ENCODE results near the gene PPP1R1C. TPM values are rescaled to one million over a fixed set of nuclear protein-coding genes. Genes with fewer than 3 reads are reported as not detected.

The PPP1R1C gene
- total RNA-seq, 3 donors from 2014 or later (not counting 1 experiment from before 2014, with no cell fraction given): not detected

- no peak overlapping the region for H3K4me3 ChIP-seq (ENCODE audit: low read length)
- H3K36me3 ChIP-seq (ENCODE audit: control insufficient read depth, insufficient read depth, low read length): no peaks in the 10 kb centered on the region
- ATAC-seq: no peak
- no peak overlapping the region for H3K27ac Mint-ChIP-seq
- H3K4me1 Mint-ChIP-seq: no peaks in the 10 kb centered on the region
- WGBS (ENCODE audit: insufficient coverage): 85% methylated on average over 2 of the region's 2 CpGs
- H3K27ac ChIP-seq (ENCODE audit: low read length): no peak overlapping the region
- H3K27me3 Mint-ChIP-seq (ENCODE audit: low read depth in 2 of 2): peaks cover 0 to 2% of the 10 kb centered on the region in 2 donors
- no peaks in the 10 kb centered on the region for H3K9me3 Mint-ChIP-seq
- H3K4me1 ChIP-seq (ENCODE audit: control insufficient read depth, insufficient read depth, low read length): no peaks in the 10 kb centered on the region
- no peak for TF ChIP-seq CTCF (IDR thresholded peaks at IDR 0.05)
- DNase-seq: no peak
- H3K36me3 Mint-ChIP-seq: no peaks in the 10 kb centered on the region
- H3K9me3 ChIP-seq (ENCODE audit: control insufficient read depth, insufficient read depth, low read length): no peaks in the 10 kb centered on the region
- H3K27me3 ChIP-seq (ENCODE audit: control insufficient read depth, insufficient read depth, low read length): no peaks in the 10 kb centered on the region
- intact Hi-C loops (cut with micrococcal nuclease): no loop called here
- H3K4me3 Mint-ChIP-seq: no peak overlapping the region
These were observed 13.4 kb downstream of the PPP1R1C start for GRCh38 chr2:181998891-181999654.

GRCh38 chr2:181999911-182000310, 14.3 kb downstream of the PPP1R1C start:
- Mint-ChIP-seq H3K27ac (no peak overlapping the region), H3K27me3 (ENCODE audit: low read depth in 2 of 2) (peaks cover 0 to 6% of the 10 kb centered on the region in 2 donors), H3K4me3 (no peak overlapping the region), H3K36me3 (no peaks in the 10 kb centered on the region), H3K9me3 (peaks cover 0 to 3% of the 10 kb centered on the region in 2 donors), H3K4me1 (no peaks in the 10 kb centered on the region)
- DNase-seq (no peak), ATAC-seq (no peak)
- Histone ChIP-seq H3K36me3 (ENCODE audit: control insufficient read depth, insufficient read depth, low read length) (no peaks in the 10 kb centered on the region), H3K27ac (ENCODE audit: low read length) (no peak overlapping the region), H3K4me1 (ENCODE audit: control insufficient read depth, insufficient read depth, low read length) (no peaks in the 10 kb centered on the region), H3K4me3 (ENCODE audit: low read length) (no peak overlapping the region), H3K27me3 (ENCODE audit: control insufficient read depth, insufficient read depth, low read length) (no peaks in the 10 kb centered on the region), H3K9me3 (ENCODE audit: control insufficient read depth, insufficient read depth, low read length) (no peaks in the 10 kb centered on the region)
- intact Hi-C loops (cut with micrococcal nuclease): no loop called here
- TF ChIP-seq CTCF (IDR thresholded peaks at IDR 0.05): no peak
- WGBS (ENCODE audit: insufficient coverage): 87% methylated on average over 2 of the region's 3 CpGs

- no peak for TF ChIP-seq CTCF (IDR thresholded peaks at IDR 0.05)
- intact Hi-C loops (cut with micrococcal nuclease): no loop called here
- H3K36me3 Mint-ChIP-seq: no peaks in the 10 kb centered on the region
- DNase-seq (no peak), ATAC-seq (no peak)
- Histone ChIP-seq H3K36me3 (ENCODE audit: control insufficient read depth, insufficient read depth, low read length) (no peaks in the 10 kb centered on the region), H3K27me3 (ENCODE audit: control insufficient read depth, insufficient read depth, low read length) (no peaks in the 10 kb centered on the region), H3K9me3 (ENCODE audit: control insufficient read depth, insufficient read depth, low read length) (no peaks in the 10 kb centered on the region), H3K27ac (ENCODE audit: low read length) (no peak overlapping the region), H3K4me3 (ENCODE audit: low read length) (no peak overlapping the region), H3K4me1 (ENCODE audit: control insufficient read depth, insufficient read depth, low read length) (no peaks in the 10 kb centered on the region)
- WGBS (ENCODE audit: insufficient coverage): 100% methylated on average over 1 of the region's 2 CpGs
- H3K4me1 Mint-ChIP-seq: no peaks in the 10 kb centered on the region
- H3K9me3 Mint-ChIP-seq: peaks cover 0 to 3% of the 10 kb centered on the region in 2 donors
- peaks cover 0 to 5% of the 10 kb centered on the region in 2 donors for H3K27me3 Mint-ChIP-seq (ENCODE audit: low read depth in 2 of 2)
- H3K4me3 Mint-ChIP-seq: no peak overlapping the region
- H3K27ac Mint-ChIP-seq: no peak overlapping the region
These were observed 19.4 kb downstream of the PPP1R1C start for GRCh38 chr2:182004945-182005520.

Data from natural killer cell (primary cell).